Measurements from ENCODE around the gene RABGEF1.
"Not testable (repeated sequence)": the region's sequence is repeated elsewhere in the genome, so short reads cannot be mapped to it uniquely, and the experiment has no call there.

The RABGEF1 gene

DNA sequence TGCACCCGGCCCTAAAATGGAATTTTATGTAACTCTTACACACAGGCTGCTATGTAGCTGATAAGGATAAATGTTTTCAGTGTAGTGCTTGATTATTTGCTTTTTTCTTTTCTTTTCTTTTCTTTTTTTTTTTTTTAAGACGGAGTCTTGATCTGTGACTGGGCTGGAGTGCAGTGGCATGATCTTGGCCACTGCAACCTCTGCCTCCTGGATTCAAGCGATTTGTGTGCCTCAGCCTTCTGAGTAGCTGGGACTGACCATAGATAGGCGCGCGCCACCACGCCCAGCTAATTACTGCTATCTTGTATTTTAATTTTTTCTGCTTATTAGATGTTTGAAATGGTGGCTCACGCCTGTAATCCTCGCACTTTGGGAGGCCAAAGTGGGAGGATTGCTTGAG lies 3.4 kb downstream of the RABGEF1 start:
- TF ChIP-seq, protein P1, sequence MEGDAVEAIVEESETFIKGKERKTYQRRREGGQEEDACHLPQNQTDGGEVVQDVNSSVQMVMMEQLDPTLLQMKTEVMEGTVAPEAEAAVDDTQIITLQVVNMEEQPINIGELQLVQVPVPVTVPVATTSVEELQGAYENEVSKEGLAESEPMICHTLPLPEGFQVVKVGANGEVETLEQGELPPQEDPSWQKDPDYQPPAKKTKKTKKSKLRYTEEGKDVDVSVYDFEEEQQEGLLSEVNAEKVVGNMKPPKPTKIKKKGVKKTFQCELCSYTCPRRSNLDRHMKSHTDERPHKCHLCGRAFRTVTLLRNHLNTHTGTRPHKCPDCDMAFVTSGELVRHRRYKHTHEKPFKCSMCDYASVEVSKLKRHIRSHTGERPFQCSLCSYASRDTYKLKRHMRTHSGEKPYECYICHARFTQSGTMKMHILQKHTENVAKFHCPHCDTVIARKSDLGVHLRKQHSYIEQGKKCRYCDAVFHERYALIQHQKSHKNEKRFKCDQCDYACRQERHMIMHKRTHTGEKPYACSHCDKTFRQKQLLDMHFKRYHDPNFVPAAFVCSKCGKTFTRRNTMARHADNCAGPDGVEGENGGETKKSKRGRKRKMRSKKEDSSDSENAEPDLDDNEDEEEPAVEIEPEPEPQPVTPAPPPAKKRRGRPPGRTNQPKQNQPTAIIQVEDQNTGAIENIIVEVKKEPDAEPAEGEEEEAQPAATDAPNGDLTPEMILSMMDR (IDR thresholded peaks at IDR 0.05; ENCODE audit: extremely low read depth, missing control alignments) = no peak
- no peak for DNase-seq (ENCODE audit: low spot score)

DNA sequence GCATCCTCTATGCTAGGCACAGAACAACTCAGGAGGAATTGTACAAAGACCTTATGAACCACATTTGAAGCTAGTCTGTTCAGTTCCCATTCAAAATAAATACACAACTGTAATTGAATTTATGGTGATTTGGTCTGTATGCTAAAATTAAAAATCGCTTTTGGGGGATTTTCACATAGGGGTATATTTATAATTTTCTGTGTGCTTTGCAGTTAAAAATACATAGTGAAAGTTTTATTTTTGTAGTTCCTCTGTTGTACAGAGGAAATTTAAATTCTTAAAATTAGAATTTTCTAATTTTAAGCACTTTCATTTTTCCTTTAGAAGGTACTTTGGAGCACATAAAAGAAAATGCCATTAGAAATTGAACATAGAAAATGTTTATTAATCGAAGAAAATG lies 6.9 kb downstream of the RABGEF1 start:
- TF ChIP-seq, protein P1 (IDR thresholded peaks at IDR 0.05; ENCODE audit: extremely low read depth, missing control alignments) = no peak
- DNase-seq (ENCODE audit: low spot score) = no peak

DNA sequence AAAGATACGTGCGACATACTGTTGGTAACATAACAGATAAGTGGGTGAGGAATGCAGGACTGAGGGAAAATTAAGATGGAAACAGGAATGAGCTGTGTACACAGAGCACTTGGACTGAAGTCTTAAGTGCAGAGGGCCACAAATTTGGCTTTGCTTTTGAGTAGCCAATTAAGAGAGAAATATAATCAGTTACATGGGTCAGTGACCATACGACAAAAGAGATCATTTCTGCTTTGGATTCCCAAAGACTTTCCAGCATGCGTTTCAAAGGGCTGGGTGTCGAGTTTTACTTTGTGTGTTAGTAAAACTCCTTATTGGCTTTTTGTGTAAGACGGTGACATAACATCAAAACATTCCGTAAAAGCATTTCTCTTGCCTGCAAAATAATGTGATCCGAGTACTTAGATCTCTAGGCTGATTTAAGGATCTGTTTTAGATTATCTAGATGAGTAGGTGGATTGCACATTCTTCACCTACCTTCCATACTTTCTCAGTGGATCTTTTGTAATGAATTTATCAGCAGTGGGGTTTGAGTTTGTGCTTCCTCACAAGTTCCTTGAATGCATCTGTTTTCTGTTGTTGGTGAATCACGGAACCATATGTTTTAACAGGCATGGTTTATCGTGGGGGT lies 7.5 kb downstream of the RABGEF1 start:
- no peak for DNase-seq (ENCODE audit: low spot score)
- TF ChIP-seq, protein P1 (IDR thresholded peaks at IDR 0.05; ENCODE audit: extremely low read depth, missing control alignments) = no peak

- DNase-seq (ENCODE audit: low spot score) = no peak
- TF ChIP-seq, protein P1 (IDR thresholded peaks at IDR 0.05; ENCODE audit: extremely low read depth, missing control alignments) = no peak
Observed at GRCh38 chr7:66748791-66749190, 8.3 kb downstream of the RABGEF1 start.

DNA sequence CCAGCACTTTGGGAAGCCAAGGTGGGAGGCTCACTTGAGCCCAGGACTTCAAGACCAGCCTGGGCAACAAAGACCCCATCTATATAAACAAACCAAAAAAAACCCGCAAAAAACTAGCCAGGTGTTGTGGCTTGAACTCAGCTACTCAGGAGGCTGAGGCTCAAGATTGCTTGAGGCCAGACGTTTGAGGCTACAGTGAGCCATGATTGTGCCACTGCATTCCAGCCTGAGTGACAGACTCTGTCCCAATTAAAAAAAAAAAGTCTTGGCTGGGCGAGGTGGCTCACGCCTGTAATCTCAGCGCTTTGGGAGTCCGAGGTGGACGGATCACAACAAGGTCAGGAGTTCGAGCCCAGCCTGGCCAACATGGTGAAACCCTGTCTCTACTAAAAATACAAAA lies 11.4 kb downstream of the RABGEF1 start:
- TF ChIP-seq, protein P1 (IDR thresholded peaks at IDR 0.05; ENCODE audit: extremely low read depth, missing control alignments) = no peak

DNA sequence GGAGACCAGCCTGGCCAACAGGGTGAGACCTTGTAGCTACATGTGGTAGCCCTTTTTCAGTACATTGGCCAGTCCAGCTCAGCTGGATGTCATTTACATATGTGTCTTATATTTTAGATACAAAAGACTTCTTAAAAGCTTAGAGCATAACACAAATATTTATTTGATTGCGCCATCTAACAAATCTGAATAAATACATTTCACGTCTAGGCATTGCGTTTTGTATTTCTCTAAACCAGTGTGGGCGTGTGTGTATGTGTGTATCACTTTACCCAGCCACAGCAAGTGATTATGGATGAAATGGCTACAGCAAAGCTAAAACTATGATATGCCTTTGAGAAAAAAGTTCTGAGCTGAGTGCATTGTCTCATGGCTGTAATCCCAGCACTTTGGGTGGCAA lies 14.0 kb downstream of the RABGEF1 start:
- no peak for DNase-seq (ENCODE audit: low spot score)
- TF ChIP-seq, protein P1 (IDR thresholded peaks at IDR 0.05; ENCODE audit: extremely low read depth, missing control alignments) = no peak

More for the DNA sequence above, 11.4 kb downstream of the RABGEF1 start:
- DNase-seq (ENCODE audit: low spot score) = no peak

DNA sequence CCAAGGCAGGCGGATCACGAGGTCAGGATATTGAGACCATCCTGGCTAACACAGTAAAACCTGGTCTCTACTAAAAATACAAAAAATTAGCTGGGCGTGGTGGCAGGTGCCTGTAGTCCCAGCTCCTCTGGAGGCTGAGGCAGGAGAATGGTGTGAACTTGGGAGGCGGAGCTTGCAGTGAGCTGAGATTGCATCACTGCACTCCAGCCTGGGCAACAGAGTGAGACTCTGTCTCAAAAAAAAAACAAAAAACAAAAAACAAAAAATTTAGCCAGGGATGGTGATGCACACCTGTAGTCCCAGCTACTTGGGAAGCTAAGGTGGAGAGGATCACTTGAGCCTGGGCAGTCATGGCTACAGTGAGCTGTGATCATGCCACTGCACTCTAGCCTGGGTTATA lies 14.5 kb downstream of the RABGEF1 start:
- not testable (repeated sequence) for DNase-seq (ENCODE audit: low spot score)

DNA sequence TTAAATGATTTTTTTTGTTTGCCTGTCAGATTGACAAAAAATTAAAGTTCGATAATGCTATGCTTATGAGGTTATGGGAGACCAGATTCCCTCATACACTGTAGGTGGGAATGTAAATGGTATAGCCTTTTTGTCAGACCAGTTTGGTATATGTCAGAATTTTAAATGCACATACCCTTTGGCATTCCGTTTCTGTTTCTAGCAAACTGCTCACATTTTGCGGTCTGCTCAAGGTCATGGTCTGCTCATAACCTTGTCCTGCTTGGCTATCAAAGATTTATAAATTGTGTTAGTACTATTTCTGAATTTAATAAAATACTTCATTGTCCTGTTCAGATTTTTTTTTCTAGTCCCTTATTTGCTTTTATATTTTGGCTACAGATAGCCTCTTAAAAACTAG lies 15.7 kb downstream of the RABGEF1 start:
- DNase-seq (ENCODE audit: low spot score) = not testable (repeated sequence)
